WTC11 (cell line): ENCODE measurements around the gene RPL36.

Experiments used
- FOXK1 ChIP-seq: sonication (generic); formaldehyde crosslinking; IDR thresholded peaks from 2 replicates; pipeline ENCODE4 v1.8.0; 2022; ENCODE audit warnings: mild to moderate bottlenecking, moderate library complexity, missing genetic modification reagents
- JUN ChIP-seq: sonication (generic); formaldehyde crosslinking; IDR thresholded peaks from 2 replicates; pipeline ENCODE4 v1.8.0; 2023; ENCODE audit warnings: mild to moderate bottlenecking, missing genetic modification reagents
- MYBL2 ChIP-seq: sonication (generic); formaldehyde crosslinking; IDR thresholded peaks from 2 replicates; pipeline ENCODE4 v1.8.1; 2023; ENCODE audit warnings: mild to moderate bottlenecking, moderate library complexity, missing genetic modification reagents
- TEAD4 ChIP-seq: sonication (generic); formaldehyde crosslinking; IDR thresholded peaks from 2 replicates; pipeline ENCODE4 v1.8.0; 2022; ENCODE audit warnings: mild to moderate bottlenecking, missing genetic modification reagents
- TP53 ChIP-seq: sonication (generic); formaldehyde crosslinking; IDR thresholded peaks from 2 replicates; pipeline ENCODE4 v1.8.1; 2023; ENCODE audit warnings: mild to moderate bottlenecking, missing genetic modification reagents
- ZBTB21 ChIP-seq: sonication (generic); formaldehyde crosslinking; IDR thresholded peaks from 2 replicates; pipeline ENCODE4 v1.8.1; 2023; ENCODE audit warnings: mild to moderate bottlenecking, missing genetic modification reagents, borderline replicate concordance
- ZNF263 ChIP-seq: sonication (generic); formaldehyde crosslinking; IDR thresholded peaks from 2 replicates; pipeline ENCODE4 v1.8.1; 2022; ENCODE audit warnings: low read depth, mild to moderate bottlenecking, moderate library complexity, missing genetic modification reagents
- TF ChIP-seq, protein P1 (sequence below): fragments of 200-600 bp; IDR thresholded peaks from 2 replicates; pipeline ENCODE4 v1.8.0; 2022; ENCODE audit warnings: antibody characterized with exemption
- TF ChIP-seq, protein P2 (sequence below): sonication (generic); formaldehyde crosslinking; IDR thresholded peaks from 2 replicates; pipeline ENCODE4 v1.8.0; 2022; ENCODE audit warnings: mild to moderate bottlenecking, missing genetic modification reagents

DNA sequence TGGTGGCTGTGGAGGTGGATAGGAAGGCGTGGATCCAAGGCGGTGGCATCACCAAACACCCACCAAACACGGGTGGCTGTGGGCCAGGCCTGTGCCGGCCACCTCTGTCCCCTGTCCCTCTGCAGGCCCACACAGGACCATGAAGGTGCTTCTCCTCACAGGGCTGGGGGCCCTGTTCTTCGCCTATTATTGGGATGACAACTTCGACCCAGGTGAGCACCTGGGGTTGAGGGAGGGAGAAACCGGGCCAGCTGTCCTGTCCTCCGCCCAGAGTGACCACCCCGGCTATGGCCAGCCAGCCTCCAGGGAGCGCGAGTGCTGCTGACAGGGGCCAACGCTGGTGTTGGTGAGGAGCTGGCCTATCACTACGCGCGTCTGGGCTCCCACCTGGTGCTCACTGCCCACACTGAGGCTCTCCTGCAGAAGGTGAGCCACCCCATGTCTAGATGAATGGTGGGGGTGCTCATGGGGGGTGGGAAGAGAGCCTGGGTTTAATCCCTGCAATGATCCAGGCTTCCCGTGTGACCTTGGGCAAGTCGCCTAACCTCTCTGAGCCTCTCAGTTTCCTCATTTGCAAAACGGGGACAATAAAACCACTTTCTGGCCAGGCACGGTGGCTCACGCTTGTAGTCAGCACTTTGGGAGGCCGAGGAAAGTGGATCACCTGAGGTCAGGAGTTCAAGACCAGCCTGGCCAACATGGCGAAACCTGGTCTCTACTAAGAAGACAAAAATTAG is 5.2 kb upstream of the RPL36 start:
- TF ChIP-seq JUN (no peak), TEAD4 (no peak), ZNF263 (CRISPR knock-in tag) (no peak), ZBTB21 (CRISPR knock-in tag) (no peak), TP53 (CRISPR knock-in tag) (no peak), MYBL2 (no peak), FOXK1 (CRISPR knock-in tag) (no peak)
- TF ChIP-seq, protein P1, sequence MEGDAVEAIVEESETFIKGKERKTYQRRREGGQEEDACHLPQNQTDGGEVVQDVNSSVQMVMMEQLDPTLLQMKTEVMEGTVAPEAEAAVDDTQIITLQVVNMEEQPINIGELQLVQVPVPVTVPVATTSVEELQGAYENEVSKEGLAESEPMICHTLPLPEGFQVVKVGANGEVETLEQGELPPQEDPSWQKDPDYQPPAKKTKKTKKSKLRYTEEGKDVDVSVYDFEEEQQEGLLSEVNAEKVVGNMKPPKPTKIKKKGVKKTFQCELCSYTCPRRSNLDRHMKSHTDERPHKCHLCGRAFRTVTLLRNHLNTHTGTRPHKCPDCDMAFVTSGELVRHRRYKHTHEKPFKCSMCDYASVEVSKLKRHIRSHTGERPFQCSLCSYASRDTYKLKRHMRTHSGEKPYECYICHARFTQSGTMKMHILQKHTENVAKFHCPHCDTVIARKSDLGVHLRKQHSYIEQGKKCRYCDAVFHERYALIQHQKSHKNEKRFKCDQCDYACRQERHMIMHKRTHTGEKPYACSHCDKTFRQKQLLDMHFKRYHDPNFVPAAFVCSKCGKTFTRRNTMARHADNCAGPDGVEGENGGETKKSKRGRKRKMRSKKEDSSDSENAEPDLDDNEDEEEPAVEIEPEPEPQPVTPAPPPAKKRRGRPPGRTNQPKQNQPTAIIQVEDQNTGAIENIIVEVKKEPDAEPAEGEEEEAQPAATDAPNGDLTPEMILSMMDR: no peak
- TF ChIP-seq, protein P2, sequence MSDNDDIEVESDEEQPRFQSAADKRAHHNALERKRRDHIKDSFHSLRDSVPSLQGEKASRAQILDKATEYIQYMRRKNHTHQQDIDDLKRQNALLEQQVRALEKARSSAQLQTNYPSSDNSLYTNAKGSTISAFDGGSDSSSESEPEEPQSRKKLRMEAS (CRISPR knock-in tag): no peak
